MV-4-11 (cell line): ENCODE measurements around the gene ZNF362.
A peak's percentile ranks its signal among the peaks of the same experiment; 100 is the strongest.

ENCODE experiments used
- DNase-seq: peaks from one replicate; lab custom pipeline; 2025; lab: John Stamatoyannopoulos, UW

ZNF362 gene

DNA sequence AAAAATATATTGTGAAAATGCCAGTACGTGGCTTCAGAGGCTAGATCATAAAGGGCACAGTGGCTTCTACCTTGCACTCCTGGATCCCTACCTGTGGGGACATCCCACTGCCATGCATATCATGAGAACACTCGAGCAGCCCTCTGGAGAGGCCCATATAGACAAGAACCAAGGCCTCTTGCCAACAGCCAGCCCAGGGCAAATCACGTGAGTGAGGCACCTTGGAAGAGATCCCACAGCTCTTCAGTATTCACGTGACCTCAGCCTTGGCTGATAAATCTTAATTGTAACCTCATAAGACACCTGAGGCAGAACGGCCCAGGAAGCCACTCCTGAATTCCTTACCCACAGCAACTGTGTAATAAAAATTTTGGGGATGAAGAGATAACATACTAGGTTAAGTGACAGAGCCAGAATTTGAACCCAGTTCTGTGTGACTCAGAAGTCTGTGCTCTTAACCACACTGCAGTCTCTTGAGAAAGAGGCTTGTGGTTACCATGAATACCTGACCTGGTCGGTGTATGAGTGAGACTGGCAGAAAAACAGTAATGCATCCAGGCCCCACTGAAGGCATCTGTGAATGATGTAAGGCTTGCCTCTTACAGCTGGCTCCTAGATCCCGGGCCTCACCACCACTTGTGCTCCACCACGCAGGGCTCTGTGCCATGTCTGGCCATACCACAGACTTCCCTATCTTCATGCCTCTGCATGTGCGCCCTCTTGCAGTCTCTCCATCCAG is 71.5 kb downstream of the ZNF362 start:
- DNase-seq = peak; percentile 90

DNA sequence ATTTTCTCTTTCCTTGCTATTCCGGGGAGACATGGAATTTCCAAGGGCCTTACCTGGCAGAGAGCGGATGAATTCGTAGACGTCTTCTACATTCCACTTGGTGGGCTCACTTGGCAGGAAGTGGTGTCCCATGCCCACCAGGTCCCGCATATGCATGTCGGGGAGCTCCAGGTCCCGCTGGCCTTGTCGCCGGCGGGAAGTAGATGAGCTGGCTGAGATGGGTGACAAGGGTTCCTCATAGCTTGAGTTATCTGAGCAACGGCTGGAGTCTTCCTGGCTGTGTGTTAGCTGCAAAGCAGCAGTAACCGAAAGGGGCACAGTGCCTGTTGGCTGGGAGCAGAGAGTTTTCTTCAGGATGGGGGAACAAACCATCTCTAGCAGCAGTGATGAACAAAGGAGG is 72.5 kb downstream of the ZNF362 start:
- DNase-seq = no peak

DNA sequence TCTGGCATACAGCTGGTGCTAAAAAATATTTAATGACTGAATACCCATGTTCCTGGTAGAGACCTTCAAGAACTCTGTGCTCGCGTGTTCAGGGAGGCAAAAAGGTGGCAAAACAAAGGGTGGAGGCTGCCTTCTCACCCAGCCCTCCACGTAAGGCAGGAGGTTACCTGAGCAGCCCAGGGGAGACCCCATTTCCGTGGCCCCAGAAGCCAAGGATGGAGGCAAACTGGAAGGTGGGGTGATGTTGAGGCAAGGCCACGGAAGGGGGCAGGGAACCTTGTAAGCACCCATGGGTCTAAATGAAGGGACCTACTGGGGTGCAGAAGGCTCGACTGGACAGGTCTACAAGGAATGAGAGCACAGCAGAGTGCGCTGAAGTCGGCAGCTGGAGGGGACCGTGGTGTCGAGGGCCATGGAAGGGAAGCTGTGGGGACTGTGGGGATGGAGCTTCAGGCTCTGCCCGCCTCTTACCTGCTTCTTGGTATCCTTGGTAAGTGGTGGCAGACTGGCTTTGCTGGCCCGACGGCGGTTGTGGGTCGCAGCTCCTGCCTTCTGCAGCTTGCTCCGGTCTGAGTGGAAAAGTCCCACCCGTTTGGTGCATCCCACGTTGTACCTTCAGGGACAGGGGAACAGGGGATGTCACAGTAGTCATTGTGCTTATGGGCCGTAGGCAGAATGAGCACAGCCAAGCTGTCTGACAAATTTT is 73.5 kb downstream of the ZNF362 start:
- no peak for DNase-seq

DNA sequence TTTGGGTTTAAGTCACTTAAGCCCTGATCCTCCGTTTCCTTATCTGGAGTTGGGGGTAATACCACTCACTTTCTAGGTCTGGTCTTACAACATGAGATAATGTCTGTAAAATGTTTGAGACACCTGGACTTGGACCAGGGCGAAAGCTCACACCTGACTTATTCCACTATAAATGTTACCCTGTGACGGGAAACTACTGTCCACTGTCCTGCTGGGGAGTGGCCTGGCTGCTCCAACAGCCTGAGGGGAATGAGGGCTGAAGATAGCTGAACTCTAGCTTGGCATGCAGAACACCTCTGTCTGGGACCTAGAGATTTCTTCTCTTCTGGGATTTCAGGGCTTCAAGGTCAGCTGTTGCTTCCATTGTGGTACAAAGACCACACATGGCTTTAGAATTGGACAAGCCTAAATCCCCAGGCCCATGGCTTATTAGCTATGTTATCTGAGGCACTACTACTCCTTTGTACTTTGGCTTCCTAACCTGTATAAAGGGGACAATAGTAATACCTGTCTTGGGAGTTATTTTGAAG is 74.1 kb downstream of the ZNF362 start:
- DNase-seq = no peak

DNA sequence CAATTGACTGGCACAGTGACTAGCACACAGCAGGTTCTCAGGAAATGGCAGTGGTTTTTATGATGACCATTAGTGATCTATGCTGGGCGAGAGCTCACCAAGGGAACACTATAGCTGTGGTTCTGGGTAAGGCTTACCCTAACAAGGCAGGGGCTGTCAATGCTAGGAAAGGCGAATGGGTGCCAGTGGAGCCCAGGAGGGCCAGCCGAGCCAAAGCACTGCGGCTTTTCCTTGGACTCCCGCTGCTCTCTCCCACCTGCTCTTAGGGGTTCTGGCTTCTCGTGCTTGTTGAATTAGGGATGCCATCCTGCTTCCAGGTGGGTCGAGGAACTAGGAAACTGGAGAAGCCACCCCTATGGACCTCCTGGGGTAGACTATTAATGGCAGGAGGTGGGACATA is 74.6 kb downstream of the ZNF362 start:
- no peak for DNase-seq

DNA sequence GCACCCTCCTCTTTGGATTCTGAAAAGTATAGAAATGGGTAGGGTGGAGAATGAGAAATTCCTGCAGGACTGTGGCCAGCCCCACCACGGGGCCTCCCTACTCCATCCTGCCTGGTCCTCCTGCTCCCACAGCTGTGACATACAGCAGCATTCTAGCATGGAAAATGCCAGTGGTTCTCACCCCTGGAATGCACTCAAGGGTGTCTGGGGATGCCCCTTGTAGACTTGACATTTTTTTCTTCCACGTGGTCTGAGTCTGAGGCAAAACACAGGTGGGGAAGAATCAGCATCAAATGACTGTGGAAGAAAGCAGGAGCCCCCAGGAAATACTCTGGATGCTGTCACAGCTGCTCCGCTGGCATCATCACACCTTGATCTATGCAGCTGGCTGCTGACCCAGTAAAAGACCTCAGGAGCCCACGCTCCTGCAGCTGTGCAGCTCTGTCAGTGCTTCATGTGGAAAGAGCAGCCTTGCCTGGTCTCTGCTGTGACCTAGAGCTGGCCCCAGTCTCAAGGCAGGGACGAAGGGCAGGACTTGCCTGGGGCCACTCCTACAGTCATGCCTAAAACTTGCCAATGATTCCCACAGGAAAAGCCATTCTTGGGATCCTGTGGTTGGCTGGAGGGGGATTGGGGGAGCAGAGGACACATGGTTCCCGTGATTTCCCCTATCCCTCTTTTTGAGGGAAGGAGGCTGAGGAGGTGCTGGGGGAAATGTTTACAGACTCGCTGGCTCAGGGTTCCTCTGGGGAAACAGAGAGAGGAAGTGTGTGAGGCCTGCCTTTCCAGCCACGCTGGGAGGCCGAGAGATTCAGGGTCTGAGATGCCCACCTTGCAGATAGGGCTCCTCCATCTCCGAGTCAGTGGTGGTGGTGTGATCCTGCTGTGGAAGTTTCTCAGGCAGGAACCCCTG is 75.4 kb downstream of the ZNF362 start:
- DNase-seq = no peak

DNA sequence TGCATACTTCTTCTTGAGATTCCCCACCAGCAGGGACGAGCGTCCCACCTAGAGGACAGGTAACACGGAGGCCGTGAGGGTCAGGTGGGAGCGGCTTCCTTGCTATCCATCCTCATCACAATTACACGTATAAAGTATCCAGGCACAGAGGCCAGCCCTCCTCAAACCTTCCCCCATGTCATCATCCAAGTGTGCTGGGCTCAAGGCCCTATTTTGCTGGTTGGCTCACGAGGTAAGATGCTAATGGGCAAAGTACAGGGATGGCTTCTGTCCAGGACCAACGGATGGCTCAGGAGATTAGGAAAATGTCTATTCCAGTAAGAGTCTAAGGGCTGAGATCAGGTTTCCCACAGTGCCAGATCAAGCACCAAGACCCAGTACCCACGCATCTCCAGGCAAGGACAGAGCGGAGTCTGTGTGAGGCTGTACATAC is 76.1 kb downstream of the ZNF362 start:
- DNase-seq = no peak

DNA sequence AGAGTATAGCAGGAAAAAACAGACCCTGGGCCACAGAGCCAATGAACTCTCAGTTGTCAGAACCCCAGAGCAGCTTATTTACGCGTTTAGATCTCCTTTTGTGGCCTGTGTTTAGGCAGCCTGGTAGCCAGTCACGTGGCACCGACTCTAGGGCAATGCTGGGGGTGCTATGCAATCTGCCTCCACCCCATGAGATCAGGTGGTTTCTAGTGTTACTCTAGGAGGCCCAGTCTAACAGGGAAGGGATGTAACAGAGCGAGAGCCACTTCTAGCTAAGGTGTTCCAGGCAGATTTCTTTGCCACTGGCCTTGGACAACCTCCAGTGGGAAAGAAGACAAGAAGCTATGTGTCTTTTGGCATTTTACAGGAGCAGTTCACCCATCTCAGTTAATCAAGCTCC is 76.6 kb downstream of the ZNF362 start:
- no peak for DNase-seq

DNA sequence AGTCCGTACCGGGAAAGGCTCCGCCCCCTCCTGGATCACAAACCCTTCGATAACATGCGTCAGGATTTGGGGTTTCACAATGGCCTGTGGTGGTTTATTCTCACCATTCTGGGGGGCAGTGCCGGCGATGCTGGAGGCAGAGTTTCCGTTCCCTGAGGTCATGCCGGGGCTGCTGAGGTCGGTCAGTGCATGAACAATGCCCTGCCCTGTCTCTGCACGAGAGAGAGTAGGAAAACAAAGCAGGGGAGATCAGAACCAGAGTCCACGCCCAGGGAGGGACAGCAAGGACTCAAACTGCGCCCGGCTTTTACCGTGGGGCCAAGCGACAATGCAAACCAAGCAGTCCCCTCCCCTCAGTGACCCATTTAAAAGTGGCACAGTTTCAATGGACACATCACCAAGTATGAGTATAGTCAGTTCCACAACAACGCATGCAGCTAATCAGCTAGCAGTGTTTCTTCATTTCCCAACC is 77.8 kb downstream of the ZNF362 start:
- DNase-seq = no peak

DNA sequence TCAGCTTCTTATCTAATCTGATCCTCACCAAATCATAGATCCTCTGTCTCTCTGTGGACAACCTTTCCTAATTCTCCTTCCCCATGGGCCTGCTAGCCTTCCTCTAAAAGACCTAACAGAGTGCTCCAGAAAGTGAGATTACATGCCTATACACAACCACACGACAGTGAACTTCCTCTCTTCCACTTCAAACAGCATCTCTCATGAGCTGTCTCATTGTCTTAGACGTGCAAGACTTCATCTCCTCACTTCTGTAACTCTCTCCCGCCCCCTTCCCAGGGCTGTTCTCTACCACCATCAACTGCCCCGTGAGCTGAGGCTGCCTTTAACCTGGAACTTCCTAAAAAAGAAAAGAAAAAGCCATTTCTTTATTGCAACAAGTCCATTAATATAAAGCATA is 78.7 kb downstream of the ZNF362 start:
- DNase-seq = peak; percentile 81

DNA sequence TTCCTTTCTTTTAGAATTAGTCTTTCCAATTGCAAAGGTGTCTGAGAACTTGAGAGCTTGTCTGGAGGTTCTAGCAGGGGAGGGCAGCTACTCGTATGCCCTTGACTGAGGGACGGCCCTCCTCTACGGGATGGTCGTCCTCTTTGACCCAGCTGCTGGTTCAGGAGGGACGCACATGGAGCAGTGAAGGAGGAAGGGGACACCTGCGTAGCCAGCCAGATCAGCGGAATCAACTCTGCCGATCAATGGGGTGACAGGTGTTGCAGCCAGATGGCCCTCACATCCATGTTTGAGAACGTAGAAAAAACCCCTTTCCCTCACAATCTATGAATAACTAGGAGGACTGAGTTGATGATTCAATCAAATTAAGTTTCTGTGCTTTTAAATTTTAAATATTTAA is 80.3 kb downstream of the ZNF362 start:
- no peak for DNase-seq

DNA sequence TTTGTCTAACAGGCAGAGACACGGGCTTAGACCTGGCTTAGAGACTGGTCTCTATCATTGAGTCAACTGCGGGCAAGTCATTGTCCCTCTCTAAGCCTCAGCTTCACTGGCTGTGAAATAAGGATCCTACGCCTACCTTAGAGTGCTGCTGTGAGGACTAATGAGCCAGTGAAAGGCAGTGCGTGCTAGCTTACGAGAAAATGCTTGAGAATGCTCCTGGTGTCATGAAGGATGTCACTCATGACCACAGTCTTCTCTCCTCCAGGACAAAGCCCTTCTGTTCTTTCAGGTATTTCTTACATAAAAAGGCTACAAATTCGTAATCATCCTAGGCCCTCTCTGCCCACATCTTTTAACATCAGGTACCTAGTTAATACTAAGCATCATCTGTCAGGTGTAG is 81.1 kb downstream of the ZNF362 start:
- no peak for DNase-seq

DNA sequence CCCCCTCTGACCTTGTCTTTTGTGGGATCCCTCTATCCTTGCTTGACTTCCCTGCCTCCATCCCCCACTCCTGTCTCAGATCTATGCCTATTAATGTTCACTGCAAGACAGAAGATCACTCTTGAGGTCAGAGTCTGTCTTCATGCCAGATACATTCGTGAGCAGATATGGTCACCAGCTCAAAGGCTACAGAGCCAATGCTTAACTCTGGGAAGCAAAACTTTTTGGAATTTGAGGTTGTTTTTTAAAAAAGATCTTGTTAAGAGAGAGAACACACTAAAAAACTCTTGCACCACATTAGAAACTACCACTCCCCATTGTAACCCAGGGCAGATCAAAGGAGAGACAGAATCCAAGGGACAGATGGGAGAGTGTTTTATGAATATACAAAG is 81.8 kb downstream of the ZNF362 start:
- no peak for DNase-seq

DNA sequence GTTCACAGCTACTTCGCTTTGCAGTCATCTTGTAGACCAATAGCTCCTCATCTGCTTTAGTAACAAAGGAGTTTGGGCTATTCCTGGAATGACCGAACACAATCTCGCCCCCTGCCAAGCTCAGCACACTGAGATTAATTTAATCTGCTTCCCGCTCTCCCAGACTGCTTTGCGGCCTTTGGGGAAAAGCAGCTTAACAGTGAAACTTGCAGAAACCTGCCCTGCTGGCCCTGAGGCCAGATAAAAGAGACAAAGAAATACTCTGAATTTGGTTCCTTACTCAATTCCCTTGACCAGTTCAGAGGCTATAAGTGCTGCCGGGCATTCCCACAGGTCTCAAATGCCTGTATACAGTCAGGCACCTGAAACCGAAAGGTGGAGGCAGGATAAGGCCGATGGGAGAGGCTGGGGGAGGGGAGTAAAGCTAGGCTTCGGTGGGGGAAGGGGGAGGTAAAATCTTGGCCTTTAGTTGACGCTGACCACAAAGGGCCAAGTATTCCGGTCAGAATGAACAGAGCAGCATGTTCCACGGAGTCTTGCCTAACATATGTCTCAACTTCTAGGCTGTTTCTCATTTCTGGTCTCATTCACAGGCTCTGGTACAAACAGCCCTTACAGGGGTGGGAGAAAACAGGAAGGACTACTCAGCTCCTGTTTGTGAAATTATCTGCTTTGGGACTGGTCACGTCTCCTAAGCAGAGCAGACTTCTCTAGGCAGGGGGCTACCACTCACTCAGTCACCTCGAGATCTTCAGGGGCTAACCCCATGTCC is 82.3 kb downstream of the ZNF362 start:
- peak; percentile 92 for DNase-seq

DNA sequence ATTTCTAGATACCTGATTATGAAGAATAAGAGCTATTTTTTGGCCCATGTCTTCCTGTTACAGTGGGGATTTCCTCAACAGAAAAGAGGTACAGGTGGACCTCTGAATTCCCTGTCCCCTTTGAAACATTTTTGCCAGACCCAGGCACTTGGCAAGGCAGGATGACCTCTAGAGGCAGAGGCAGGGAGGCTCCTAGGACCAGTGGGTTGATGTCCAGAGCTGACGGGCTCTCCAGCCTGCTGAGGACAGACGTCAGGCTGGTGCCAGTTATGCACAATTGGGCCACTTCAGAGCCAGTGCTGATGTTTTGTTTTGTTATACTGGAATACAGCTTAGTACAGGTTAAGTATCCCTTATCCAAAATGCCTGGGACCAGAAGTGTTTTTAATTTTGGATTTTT is 83.1 kb downstream of the ZNF362 start:
- DNase-seq = no peak

DNA sequence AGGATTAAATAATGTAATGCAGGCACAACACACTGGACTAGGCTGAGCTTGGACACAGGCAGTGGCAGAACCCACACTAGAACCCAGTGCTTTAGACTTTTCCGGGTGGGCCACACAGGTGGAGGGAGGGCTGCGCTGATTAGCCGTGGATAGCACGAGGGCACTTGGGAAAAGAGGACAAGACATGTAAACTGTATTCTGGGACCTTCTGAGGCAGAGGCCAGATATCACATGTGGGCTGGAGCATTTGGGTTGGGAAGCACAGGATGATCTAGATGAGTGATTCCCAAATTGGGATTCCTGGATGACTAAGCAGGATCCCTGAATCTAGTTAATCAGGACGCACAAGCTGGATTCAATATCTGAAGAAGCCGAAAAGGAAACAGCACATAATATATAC is 84.9 kb downstream of the ZNF362 start:
- DNase-seq = no peak

DNA sequence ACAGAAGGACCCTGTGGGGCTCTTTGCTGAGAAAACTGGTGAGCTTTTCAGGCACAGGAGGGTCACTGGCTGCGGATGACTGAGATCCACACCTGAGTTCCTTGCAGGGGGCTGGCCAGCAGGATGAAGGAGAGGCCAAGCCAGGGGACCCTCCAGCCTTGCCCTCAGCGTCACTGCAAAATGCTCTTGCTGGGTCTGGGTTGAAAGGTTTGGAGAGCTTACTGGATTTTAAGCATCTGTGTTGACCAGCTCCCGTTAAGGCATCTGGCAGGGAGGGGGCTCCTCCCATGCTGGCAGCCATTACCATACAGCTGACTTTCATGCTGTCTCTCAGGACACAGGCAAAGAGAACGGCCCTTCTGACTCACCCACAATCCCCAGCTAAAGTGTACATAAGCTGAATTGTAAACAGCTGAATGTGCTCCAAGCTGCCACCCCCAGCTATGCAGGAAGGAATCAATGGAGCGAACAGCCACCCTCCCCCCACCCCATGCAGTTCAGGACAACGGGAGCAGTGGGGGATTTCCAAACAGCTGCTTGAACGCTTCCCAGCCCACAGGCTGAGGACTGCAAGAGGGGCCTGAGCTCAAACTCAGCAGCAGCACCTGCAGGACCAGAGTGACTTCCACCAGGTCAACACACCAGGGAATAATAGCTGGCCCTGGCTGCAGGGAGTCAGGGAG is 85.9 kb downstream of the ZNF362 start:
- DNase-seq = no peak

DNA sequence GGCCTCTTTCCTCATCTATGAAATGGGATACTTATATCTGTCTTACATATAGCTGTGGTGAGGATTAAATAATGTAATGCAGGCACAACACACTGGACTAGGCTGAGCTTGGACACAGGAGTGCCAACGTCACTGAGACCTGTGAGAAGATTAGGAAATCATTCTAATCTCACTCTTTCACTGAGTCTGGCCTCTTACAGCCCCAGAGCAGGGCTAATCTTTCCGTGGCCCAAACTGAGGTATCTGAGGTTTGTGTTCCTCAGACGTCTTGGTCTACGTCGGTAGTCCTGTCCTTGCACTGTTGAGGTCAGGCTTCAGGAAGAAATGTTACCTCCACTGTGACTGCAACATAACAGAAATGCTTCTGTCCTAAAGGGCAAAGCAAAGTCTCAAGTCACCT is 87.2 kb downstream of the ZNF362 start:
- DNase-seq = no peak

DNA sequence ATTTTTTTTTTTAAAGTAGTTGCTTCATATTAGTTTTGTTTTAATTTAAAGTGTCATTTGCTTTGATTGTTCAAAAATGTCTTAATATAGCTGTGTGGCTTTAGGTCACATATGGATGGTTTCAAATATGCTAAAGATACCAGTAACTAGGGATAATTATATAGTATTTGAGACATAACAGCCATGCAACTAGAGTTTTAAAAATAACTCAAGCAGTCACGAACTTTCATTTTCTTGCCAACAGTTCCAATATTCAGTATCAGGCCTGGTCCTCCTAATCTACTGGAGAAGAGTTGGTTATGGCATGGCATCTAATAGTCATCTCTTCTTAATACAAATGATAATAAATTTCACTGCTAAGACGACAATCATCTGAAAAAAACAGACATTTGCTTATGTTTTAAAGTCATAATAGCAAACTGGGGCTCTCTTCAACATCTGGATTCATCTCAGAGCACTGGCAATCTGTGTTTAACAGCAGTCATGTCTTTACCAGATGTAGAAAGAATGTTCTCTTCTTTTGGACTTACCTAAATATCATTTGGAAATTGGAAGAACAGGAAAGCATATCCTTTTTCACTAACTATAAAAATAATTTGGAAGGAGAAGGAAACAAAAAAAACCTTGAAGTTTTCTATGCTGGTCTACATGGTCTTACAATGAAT is 88.7 kb downstream of the ZNF362 start:
- DNase-seq = no peak

DNA sequence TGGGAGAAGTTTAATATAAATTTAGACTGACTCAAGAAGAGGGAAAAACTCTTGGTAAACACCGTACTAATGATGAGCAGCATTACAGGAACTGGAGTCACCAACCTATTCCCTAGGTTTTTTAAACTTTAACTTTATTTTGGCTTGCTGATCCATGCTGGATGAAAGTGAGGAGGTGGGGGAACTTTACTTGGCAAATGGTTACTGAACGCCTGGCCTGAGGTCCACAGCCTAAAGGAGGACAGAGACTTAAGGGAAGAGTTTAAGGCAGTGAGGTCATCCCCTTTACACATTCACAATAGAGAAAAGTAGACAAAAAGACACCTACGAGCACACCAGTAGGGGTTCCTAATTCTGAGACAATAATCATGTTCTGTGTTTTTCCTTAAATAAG is 90.2 kb downstream of the ZNF362 start:
- DNase-seq = no peak
